Astrocyte (in vitro differentiated cells and primary cell): ENCODE results near the gene ATXN2.

ENCODE experiments used
- EZH2 ChIP-seq: IDR thresholded peaks from 2 replicates; pipeline ENCODE4 v1.6.1; 2012; ENCODE audit warnings: mild to moderate bottlenecking, low read length, inconsistent platforms; ENCODE audit not compliant: insufficient read depth
- TF ChIP-seq, protein P1 (sequence below): IDR thresholded peaks from 2 replicates; pipeline ENCODE4 v1.5.1; 2011; ENCODE audit warnings: low read depth, mild to moderate bottlenecking, inconsistent platforms, low read length, moderate library complexity; ENCODE audit not compliant: insufficient read depth

DNA sequence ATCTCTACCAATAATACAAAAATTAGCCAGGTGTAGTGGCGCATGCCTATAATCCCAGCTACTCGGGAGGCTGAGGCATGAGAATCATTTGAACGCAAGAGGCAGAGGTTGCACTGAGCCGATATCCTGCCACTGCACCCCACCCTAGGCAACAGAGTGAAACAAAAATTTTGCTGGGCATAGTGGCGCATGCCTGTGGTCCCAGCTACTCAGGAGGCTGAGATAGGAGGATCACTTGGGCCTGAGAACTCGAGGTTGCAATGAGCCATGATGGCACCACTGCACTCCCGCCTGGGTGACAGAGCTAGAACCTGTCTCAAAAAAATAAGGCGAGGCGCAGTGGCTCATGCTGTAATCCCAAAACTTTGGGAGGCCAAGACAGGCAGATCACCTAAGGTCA, 9.5 kb downstream of the ATXN2 start:
- TF ChIP-seq, protein P1, sequence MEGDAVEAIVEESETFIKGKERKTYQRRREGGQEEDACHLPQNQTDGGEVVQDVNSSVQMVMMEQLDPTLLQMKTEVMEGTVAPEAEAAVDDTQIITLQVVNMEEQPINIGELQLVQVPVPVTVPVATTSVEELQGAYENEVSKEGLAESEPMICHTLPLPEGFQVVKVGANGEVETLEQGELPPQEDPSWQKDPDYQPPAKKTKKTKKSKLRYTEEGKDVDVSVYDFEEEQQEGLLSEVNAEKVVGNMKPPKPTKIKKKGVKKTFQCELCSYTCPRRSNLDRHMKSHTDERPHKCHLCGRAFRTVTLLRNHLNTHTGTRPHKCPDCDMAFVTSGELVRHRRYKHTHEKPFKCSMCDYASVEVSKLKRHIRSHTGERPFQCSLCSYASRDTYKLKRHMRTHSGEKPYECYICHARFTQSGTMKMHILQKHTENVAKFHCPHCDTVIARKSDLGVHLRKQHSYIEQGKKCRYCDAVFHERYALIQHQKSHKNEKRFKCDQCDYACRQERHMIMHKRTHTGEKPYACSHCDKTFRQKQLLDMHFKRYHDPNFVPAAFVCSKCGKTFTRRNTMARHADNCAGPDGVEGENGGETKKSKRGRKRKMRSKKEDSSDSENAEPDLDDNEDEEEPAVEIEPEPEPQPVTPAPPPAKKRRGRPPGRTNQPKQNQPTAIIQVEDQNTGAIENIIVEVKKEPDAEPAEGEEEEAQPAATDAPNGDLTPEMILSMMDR: no peak
- no peak for TF ChIP-seq EZH2
